Measurements from ENCODE around the gene OPN4. TPM values are rescaled to one million over a fixed set of nuclear protein-coding genes. Genes with fewer than 3 reads are reported as not detected.

Gene OPN4
- total RNA-seq, 2 experiments from 2014 or later = not detected

DNA sequence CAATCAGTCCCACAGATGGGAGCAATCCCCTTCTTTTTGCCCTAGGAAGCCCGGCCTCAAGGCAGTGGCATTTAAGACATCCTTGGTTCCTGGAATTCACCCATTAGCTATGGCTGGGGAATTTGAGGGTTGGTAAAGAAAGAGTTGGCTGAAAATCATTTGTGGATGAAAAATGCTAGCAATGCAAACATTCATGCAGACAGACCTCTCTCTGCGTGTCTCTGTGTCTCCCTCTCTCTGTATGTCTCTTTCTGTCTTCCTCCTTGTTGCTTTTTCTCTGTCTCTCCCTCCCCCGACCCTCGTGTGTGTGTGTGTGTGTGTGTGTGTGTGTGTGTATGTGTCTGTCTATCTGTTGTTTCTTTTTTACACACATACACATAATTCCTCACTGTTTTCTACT lies 33.4 kb downstream of the OPN4 start:
- Mint-ChIP-seq H3K27me3 (no peaks in the 10 kb centered on the region), H3K36me3 (ENCODE audit: low read depth) (no peaks in the 10 kb centered on the region), H3K27ac (no peak overlapping the region), H3K4me3 (no peak overlapping the region), H3K9me3 (no peaks in the 10 kb centered on the region), H3K4me1 (ENCODE audit: low read depth) (peaks cover 4% of the 10 kb centered on the region)
- DNase-seq = no peak
- CTCF ChIA-PET = interaction anchor here (1.0 to 1.8 kb wide), 6 partner anchors 24 to 273 kb away, joined by 3 to 16 read pairs (median 4); no protein-coding TSS in a partner anchor
- intact Hi-C loops (cut with micrococcal nuclease) = no loop called here
- no peak for ATAC-seq
- POLR2A ChIA-PET = no interaction called here
- TF ChIP-seq, protein P1, sequence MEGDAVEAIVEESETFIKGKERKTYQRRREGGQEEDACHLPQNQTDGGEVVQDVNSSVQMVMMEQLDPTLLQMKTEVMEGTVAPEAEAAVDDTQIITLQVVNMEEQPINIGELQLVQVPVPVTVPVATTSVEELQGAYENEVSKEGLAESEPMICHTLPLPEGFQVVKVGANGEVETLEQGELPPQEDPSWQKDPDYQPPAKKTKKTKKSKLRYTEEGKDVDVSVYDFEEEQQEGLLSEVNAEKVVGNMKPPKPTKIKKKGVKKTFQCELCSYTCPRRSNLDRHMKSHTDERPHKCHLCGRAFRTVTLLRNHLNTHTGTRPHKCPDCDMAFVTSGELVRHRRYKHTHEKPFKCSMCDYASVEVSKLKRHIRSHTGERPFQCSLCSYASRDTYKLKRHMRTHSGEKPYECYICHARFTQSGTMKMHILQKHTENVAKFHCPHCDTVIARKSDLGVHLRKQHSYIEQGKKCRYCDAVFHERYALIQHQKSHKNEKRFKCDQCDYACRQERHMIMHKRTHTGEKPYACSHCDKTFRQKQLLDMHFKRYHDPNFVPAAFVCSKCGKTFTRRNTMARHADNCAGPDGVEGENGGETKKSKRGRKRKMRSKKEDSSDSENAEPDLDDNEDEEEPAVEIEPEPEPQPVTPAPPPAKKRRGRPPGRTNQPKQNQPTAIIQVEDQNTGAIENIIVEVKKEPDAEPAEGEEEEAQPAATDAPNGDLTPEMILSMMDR (IDR thresholded peaks at IDR 0.05) = no peak

DNA sequence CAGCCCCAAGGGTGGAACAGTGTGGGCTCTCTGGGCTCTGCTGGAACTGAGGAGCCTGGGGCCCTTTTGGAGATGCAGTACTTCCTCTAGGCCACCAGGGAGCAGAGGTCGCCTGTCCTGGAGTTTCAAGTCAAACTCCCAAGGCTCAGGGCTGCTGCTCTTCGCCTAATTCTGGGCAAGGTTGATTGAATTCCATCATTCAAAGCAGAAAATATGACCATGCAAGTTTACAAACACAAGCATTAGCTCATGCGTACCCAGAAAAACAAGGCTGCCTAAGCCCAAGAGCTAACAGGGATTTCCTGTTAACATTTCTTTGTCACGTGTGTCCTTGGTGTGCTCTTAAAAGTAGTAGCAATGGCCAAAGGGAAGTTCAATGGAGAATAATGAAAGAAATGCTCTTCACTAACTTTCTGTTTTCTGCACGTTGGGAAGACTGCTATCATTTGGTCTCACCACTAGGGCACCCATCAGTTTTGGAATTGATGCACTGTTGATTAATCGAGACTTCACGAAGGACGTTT lies 34.1 kb downstream of the OPN4 start:
- H3K27me3 Mint-ChIP-seq = no peaks in the 10 kb centered on the region
- TF ChIP-seq, protein P1 (IDR thresholded peaks at IDR 0.05) = peak; percentile 79
- intact Hi-C loops (cut with micrococcal nuclease) = no loop called here
- H3K4me1 Mint-ChIP-seq (ENCODE audit: low read depth) = peaks cover 4% of the 10 kb centered on the region
- no peak overlapping the region for H3K27ac Mint-ChIP-seq
- H3K36me3 Mint-ChIP-seq (ENCODE audit: low read depth) = no peaks in the 10 kb centered on the region
- no peak overlapping the region for H3K4me3 Mint-ChIP-seq
- ChIA-PET CTCF (interaction anchor here (0.6 to 1.8 kb wide), 10 partner anchors 14 to 250 kb away, joined by 3 to 16 read pairs (median 4); no protein-coding TSS in a partner anchor), POLR2A (no interaction called here)
- H3K9me3 Mint-ChIP-seq = no peaks in the 10 kb centered on the region
- peak; percentile 67 for DNase-seq
- peak; percentile 97 for ATAC-seq

DNA sequence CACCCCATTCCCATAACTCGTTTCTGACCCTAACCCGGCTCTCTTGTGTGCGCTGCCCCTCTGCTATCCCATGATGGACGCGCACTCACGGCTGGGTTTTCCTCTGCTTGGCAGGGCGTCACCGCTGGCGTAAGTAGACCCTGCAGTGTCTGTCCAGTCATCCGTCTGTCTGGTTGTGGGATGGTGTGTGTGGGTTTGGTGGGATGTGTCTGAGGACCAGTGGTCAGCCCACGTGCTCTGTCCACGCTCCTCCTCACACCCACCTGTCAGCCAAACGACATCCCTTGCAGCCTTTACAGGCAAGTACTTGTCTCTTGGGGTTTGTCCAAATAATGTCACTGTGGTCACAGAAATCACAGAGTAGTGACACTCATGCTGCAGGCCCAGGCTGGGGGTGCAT lies 34.8 kb downstream of the OPN4 start:
- ChIA-PET POLR2A (no interaction called here), CTCF (interaction anchor here (0.6 to 1.8 kb wide), 7 partner anchors 13 to 249 kb away, joined by 3 to 16 read pairs (median 5); no protein-coding TSS in a partner anchor)
- Mint-ChIP-seq H3K36me3 (ENCODE audit: low read depth) (no peaks in the 10 kb centered on the region), H3K4me1 (ENCODE audit: low read depth) (peaks cover 4% of the 10 kb centered on the region), H3K27ac (no peak overlapping the region), H3K9me3 (no peaks in the 10 kb centered on the region), H3K4me3 (no peak overlapping the region), H3K27me3 (no peaks in the 10 kb centered on the region)
- TF ChIP-seq, protein P1 (IDR thresholded peaks at IDR 0.05) = no peak
- intact Hi-C loops (cut with micrococcal nuclease) = no loop called here
- ATAC-seq = no peak
- DNase-seq = no peak

DNA sequence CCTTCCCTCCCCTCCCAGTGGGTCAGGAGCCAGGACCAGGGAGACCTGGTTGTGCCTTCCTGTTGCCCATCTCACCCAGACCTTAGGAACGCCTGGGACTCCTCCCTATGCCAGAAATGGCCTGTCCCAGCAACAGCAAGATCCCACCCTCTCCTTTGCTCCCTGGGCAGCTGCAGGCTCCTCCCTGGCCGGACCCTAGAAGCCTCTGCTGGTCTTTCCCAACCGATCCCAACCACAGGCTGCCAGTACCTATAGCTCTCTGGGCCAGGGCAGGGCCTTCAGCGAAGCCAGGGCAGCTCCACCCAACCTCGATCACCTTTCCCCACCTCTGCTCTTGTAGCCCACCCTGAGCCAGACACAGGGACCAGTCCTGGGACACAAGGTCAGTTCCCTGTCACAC lies 35.9 kb downstream of the OPN4 start:
- peaks cover 4% of the 10 kb centered on the region for H3K4me1 Mint-ChIP-seq (ENCODE audit: low read depth)
- no peak for DNase-seq
- intact Hi-C loops (cut with micrococcal nuclease) = no loop called here
- ATAC-seq = no peak
- H3K27ac Mint-ChIP-seq = no peak overlapping the region
- H3K9me3 Mint-ChIP-seq = no peaks in the 10 kb centered on the region
- TF ChIP-seq, protein P1 (IDR thresholded peaks at IDR 0.05) = no peak
- H3K27me3 Mint-ChIP-seq = no peaks in the 10 kb centered on the region
- POLR2A ChIA-PET = no interaction called here
- no peak overlapping the region for H3K4me3 Mint-ChIP-seq
- CTCF ChIA-PET = interaction anchor here (1.1 to 1.7 kb wide), 2 partner anchors 209 to 212 kb away, joined by 6 read pairs; no protein-coding TSS in a partner anchor
- H3K36me3 Mint-ChIP-seq (ENCODE audit: low read depth) = no peaks in the 10 kb centered on the region

DNA sequence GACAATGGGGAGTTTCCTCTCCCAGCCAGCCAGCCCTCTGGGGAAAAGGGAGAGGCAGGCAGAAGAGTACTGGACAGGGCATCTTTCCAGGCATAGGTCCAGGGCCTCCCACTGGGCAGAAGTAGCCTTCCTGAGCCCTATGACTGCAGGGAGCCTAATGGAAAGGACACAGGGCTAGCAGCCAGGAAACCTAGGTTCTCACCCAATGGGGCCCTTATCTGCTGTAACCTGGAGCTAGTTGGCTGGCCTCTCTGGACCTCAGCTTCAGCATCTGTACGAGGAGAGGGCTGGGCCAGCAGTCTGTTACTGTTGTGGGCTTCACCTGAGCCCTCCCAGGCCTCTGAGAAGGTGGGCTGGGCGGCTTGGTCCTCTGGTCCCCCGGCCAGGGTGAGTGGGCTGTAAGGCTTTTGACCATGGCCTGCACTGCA lies 36.3 kb downstream of the OPN4 start:
- no peak overlapping the region for H3K27ac Mint-ChIP-seq

More for the DNA sequence above, 36.3 kb downstream of the OPN4 start:
- DNase-seq (no peak), ATAC-seq (no peak)
- Mint-ChIP-seq H3K27me3 (no peaks in the 10 kb centered on the region), H3K4me1 (ENCODE audit: low read depth) (peaks cover 4% of the 10 kb centered on the region), H3K9me3 (no peaks in the 10 kb centered on the region), H3K36me3 (ENCODE audit: low read depth) (no peaks in the 10 kb centered on the region), H3K4me3 (no peak overlapping the region)
- TF ChIP-seq, protein P1 (IDR thresholded peaks at IDR 0.05) = no peak
- ChIA-PET CTCF (interaction anchor here (1.7 kb wide), 1 partner anchor 211 kb away, joined by 6 read pairs; no protein-coding TSS in a partner anchor), POLR2A (no interaction called here)
- intact Hi-C loops (cut with micrococcal nuclease) = no loop called here
